ENCODE measurements around the gene ACCSL.
A peak's percentile ranks its signal among the peaks of the same experiment; 100 is the strongest.

The ACCSL gene

DNA sequence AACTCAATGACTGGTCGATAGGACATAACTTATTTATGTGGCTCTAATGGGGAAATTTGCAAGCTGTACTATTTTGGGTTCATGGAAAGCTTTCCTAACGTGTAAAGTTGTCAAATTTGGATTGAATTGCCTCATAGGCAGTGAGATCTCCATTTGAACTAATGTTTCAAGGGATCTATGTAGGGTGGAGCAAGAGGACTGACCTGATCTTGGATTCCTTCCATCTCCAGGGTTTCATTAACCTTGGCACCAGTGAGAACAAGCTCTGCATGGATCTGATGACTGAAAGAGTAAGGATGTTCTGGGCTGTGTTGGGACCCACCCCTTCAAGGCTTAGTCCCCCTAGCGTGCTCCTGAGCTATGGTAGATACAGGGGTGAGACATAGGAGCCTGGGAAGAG lies 2.1 kb downstream of the ACCSL start:
- no peak for DNase-seq

DNA sequence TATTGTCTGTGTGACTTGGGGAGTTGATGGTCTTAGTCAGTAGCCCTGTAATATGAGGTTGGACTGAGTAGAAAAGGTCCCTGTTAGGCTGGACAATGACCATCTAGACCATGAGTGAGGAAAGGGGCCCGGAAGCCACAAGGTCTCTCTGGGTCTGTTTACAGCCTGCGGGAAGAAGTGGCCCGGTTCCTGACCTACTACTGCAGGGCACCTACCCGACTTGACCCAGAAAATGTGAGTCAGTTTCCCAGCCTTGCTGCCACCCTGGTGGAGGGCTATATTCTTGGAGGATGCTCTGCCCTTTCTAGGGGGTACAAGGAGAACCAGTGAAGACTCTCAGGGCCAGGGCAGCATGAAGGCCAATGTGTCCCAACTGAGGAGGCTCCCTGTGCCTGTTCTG lies 3.4 kb downstream of the ACCSL start:
- no peak for DNase-seq

GRCh38 chr11:44057340-44057739 lies 9.6 kb downstream of the ACCSL start:
- DNase-seq = no peak

DNA sequence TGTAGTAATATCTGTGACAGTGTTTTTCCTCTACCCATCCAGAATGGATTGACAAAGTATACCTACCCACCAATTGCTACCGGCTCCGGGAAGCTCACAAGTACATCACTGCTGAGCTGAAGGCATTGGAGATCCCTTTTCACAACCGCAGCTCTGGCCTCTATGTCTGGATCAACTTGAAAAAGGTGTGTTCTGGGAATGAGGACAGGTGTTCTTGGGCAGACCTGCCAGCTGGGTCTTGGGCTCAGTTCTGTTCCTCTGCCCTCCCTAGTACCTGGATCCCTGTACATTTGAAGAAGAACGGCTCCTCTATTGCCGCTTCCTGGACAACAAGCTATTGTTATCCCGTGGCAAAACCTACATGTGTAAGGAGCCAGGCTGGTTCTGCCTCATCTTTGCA lies 10.5 kb downstream of the ACCSL start:
- DNase-seq = no peak

GRCh38 chr11:44065161-44065661 lies 17.4 kb downstream of the ACCSL start:
- DNase-seq = no peak

GRCh38 chr11:44065841-44066731 lies 18.3 kb downstream of the ACCSL start, which contains the start of gene ACCS:
Gene ACCS (plus strand): TSS chr11:44066270. CDS start chr11:44067628, 1,358 bp downstream.
- peak; percentile 41 to 94 (median 81) for DNase-seq

GRCh38 chr11:44066732-44067141 lies 19.0 kb downstream of the ACCSL start:
- DNase-seq = no peak

GRCh38 chr11:44067266-44067665 lies 19.5 kb downstream of the ACCSL start:
- DNase-seq = no peak

- no peak for DNase-seq
Observed at GRCh38 chr11:44068180-44068579, 20.4 kb downstream of the ACCSL start.

DNA sequence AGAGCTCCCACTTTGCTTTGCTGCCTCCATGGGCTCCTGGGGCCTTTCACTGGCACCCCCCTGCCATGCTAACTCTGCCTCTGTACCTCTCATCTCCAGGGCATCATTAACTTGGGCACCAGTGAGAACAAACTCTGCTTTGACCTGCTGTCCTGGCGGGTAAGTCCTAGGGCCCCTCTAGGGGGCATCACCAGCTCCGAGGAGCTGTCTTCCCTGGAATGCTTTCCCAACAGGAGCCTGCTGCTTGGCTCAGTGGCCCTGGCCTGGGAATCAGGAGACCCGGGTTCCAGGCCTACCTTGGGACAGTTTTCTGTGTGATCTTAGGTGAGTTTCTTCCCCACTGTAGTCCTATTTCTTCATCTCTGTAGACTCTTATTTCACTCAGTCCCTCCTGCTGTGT lies 23.4 kb downstream of the ACCSL start:
- DNase-seq = no peak

- no peak for DNase-seq
Observed at GRCh38 chr11:44072757-44073658, 25.2 kb downstream of the ACCSL start.

GRCh38 chr11:44078794-44079193 lies 31.0 kb downstream of the ACCSL start:
- no peak for DNase-seq

DNA sequence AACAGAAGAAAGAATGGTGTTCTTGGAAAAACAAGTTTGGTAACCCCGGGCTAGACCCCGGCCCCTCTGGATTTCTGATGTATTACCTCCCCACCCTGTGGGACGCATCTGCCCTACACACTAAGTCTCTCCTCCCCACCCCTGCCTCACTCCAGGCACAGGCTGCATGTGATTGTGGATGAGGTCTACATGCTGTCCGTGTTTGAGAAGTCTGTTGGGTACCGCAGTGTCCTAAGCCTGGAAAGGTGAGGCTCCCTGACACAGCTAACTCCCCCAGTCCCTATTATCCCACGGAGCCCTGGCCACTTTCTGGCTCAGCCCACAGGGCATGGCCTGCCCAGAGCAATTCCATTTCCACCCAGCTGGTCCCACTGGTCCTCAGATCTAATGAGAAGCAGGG lies 31.6 kb downstream of the ACCSL start:
- no peak for DNase-seq

DNA sequence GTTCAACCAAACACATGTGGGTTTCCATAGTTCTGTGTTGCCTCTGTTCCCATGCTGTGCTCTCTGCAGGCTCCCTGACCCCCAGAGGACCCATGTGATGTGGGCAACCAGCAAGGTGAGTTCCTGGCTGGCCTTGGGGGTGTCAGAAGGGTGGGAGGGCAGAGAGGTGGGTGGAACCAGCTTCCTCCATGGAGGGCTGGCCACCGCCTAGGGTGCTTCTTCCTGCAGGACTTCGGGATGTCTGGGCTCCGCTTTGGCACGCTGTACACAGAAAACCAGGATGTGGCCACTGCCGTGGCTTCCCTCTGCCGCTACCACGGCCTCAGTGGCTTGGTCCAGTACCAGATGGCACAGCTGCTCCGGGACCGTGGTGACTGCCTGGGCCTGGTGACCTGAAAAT lies 33.2 kb downstream of the ACCSL start:
- no peak for DNase-seq

GRCh38 chr11:44082645-44083044 lies 34.9 kb downstream of the ACCSL start:
- DNase-seq = no peak

- DNase-seq = no peak
Observed at GRCh38 chr11:44083433-44083832, 35.7 kb downstream of the ACCSL start.

DNA sequence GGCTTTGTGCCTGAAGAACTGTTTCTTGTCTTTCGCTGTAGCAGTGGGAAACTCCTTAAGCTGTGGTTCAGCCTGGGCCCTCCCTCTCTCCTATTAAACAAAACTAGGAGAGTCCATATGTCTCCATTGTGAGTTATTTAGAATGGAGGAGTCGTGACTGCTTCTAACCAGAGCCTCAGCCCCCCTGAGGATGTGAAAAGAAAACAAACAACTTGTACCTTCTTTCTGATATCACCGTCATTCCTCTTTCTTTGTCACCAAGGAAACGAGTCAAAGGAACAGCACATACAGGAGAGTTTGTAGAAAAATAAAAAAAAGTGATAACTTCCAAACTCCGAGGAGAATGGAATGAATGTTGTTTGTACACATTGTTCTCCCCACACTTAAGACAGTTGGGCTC lies 36.1 kb downstream of the ACCSL start:
- peak in 3 of 56 donors; percentile 7 to 11 (median 9) for DNase-seq

DNA sequence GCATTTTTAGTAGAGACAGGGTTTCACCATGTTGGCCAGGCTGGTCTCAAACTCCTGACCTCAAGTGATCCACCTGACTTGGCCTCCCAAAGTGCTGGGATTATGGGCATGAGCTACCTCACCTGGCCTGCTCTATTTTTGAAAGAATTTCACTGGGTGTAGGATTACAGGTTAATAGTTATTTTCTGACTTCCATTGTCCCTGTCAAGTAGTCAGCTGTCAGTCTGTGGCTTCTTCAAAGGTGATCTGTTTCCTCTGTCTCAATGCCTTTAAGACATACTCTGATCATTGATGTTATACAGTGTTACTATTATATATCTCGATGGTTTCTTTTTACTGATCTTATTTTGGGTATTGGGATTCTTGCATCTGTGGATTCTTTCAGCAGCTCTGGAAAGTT lies 37.5 kb downstream of the ACCSL start:
- DNase-seq = no peak

GRCh38 chr11:44088377-44088776 lies 40.6 kb downstream of the ACCSL start:
- DNase-seq = no peak

DNA sequence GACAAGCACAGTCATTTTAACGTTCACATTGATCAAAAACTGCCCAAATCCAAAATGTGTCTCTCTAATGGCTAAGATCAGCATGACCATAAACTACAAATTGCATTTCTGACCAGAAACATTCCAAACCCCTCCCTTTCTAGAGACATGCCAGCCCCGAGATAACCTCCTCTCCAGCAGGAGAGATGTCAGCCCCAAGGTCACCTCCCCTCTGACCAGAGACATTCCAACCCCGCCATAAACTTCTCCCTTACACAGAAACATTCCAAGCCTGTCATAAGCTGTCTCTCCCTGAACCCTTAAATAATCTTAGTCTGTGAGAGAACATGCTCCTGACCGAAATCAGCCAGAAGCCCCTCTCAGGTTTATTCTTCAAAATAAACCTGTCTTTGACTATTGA lies 41.1 kb downstream of the ACCSL start:
- DNase-seq = no peak

GRCh38 chr11:44090539-44090938 lies 42.8 kb downstream of the ACCSL start:
- DNase-seq = no peak

DNA sequence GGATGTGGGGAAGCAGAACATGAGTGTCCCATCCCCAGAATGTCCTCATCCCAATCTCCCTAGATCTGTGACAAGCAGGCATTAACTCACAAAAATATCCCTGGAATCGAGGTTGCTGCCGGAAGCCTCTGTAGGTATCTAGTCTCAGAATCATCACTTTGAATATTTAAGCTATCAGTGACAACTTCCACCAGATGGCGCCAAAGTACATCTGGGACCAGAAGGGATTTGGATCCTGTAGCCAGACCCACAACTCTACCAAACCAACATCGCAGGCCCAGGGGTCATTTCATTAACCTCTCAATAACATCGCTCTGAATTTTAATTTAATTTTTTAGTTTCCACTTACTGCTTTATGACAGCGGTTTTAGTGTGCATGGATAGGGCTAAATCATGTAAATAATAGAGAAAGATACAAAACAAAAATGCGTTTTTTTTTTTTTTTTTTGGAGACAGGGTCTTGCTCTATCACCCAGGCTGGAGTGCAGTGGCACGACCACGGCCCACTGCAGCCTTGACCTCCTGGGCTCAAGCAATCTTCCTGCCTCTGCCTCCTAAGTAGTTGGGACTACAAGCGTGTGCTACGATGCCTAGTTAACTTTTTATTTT lies 46.6 kb downstream of the ACCSL start:
- DNase-seq = peak in 50 of 56 donors; percentile 10 to 92 (median 54)

All from amygdala (tissue), 56 donors.